ENCODE data around the gene MSI2. TPM values are rescaled to one million over a fixed set of nuclear protein-coding genes. Genes with fewer than 3 reads are reported as not detected.

Gene MSI2
- total and polyA plus RNA-seq, 9 of the 15 experiments (the other 6 are each of a cell fraction or from before 2014, with no cell fraction given), result 4.6 to 61.8 (median 42.4) TPM

DNA sequence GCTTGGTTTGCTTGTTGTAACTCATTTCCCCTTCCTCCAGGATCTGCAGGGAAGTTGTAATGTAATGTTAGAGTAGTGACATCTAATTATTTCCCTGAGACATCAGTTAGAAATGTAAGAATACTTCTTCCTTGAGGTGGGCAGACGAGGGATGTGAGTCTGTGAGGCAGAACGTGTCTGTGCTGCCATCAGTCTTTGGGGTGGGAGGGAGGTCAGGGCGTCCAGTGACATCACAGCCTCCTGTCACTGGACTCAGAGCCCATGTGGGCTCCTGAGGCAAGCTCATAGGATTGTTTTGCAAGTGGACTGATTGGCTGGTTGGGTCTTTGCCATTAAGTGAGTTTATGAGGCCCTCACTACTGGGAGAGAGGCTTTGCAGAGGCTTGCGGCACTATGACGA is 300.0 kb downstream of the MSI2 start (continued):
- TF ChIP-seq CHD7 (IDR thresholded peaks at IDR 0.05; ENCODE audit: low read depth, low read length) (no peak), ZNF3 (CRISPR knock-in tag; IDR thresholded peaks at IDR 0.05) (no peak), NFXL1 (CRISPR knock-in tag; IDR thresholded peaks at IDR 0.05) (no peak)
- TF ChIP-seq, protein P1, sequence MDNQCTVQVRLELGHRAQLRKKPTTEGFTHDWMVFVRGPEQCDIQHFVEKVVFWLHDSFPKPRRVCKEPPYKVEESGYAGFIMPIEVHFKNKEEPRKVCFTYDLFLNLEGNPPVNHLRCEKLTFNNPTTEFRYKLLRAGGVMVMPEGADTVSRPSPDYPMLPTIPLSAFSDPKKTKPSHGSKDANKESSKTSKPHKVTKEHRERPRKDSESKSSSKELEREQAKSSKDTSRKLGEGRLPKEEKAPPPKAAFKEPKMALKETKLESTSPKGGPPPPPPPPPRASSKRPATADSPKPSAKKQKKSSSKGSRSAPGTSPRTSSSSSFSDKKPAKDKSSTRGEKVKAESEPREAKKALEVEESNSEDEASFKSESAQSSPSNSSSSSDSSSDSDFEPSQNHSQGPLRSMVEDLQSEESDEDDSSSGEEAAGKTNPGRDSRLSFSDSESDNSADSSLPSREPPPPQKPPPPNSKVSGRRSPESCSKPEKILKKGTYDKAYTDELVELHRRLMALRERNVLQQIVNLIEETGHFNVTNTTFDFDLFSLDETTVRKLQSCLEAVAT (IDR thresholded peaks at IDR 0.05), result no peak

Measured in K562 (cell line).